Fibroblast of skin of abdomen (primary cell): ENCODE results near the gene RTP3.
"Not testable (repeated sequence)": the region's sequence is repeated elsewhere in the genome, so short reads cannot be mapped to it uniquely, and the experiment has no call there.

Experiments used
- DNase-seq: peaks from one replicate; pipeline ENCODE4 v3.0.0-alpha.2; 2013

The RTP3 gene

GRCh38 chr3:46548611-46549010 lies 50.8 kb downstream of the RTP3 start:
- DNase-seq: not testable (repeated sequence)

GRCh38 chr3:46549408-46549904 lies 51.7 kb downstream of the RTP3 start:
- no peak for DNase-seq

GRCh38 chr3:46549989-46550388 lies 52.2 kb downstream of the RTP3 start:
- no peak for DNase-seq
